GM21786 (cell line): ENCODE measurements around the gene TRUB1.
A peak's percentile ranks its signal among the peaks of the same experiment; 100 is the strongest.
"Not testable (repeated sequence)": the region's sequence is repeated elsewhere in the genome, so short reads cannot be mapped to it uniquely, and the experiment has no call there.

Experiments
- ATAC-seq: cut with Tn5 transposase; IDR thresholded peaks from one replicate; pipeline ENCODE4 v1.9.1; 2021; ENCODE audit not compliant: unreplicated experiment

Gene TRUB1

GRCh38 chr10:114937962-114938855, at the start of gene TRUB1:
Gene TRUB1, plus strand, starts transcription at chr10:114938195. Its CDS starts 59 bp downstream, at chr10:114938254.
- ATAC-seq: peak; percentile 100

DNA sequence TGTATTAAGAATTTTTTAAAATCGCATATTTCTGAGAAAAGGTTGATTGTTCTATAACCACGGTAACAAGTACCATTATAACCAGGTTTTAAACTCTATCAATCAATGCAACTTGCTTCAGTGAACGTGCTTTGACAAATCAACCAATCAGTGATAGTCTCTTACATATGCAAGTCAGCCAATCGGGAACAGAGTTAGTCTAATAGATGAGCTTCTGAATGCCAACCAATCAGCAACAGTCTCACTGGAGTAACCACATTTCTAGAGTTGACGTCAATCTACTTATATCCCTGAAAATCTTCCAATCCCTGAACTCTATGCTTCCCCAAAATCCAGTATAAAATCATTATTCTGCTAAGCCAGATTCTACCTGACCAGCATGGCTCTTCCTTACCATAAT, 44.7 kb upstream of the TRUB1 start:
- no peak for ATAC-seq

DNA sequence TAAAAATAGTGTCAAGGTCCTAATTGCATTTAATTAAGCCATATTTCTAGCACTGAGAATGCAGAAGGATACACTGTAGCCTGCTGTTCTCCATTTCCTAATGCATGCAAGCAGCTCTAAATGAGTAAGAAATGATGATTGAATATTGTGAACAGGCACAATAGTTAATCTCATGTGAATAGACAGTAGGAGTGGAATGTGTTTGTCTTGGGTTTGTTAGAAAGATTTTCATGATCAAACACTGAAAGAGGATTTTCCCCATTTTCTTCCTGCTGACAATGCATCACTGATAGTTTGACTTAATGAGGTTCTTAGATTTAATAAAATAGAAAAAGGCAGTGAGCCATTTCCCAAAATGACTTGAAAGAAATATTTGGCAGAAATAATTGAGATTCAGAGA, 43.1 kb upstream of the TRUB1 start:
- ATAC-seq: no peak

DNA sequence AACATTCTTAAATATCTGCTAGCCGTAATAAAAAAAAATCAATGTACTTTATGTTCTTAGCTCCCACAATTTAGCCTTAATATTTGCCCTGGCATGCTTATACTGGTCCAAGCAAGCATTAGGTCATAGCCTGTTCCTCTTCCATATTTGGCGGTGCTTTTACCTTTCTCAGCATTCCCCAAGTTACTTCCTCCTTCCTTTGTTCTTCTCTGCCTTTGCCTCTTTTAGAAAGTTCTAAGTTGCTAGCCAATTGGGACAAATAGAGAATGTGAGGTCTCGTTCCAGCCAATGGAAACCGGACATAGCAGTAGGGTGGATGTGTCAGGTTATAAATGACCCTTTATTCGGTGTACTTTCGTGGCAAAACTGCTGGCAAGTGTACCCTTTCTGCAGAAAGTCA, 41.0 kb upstream of the TRUB1 start:
- ATAC-seq: not testable (repeated sequence)

DNA sequence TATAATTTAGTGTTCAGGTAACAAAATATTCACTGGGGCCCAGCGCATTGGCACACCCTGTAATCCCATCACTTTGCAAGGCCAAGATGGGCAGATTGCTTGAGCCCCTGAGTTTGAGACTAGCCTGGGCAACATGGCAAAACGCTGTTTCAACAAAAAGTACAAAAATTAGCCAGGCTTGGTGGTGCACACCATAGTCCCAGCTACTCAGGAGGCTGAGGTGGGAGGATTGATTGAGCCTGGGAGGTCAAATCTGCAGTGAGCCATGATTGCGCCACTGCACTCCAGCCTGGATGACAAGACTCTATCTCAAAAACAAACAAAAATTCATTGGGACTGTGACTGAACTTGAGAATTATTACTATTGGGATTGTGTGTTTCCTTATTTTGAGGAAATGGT, 40.4 kb upstream of the TRUB1 start:
- ATAC-seq: no peak

DNA sequence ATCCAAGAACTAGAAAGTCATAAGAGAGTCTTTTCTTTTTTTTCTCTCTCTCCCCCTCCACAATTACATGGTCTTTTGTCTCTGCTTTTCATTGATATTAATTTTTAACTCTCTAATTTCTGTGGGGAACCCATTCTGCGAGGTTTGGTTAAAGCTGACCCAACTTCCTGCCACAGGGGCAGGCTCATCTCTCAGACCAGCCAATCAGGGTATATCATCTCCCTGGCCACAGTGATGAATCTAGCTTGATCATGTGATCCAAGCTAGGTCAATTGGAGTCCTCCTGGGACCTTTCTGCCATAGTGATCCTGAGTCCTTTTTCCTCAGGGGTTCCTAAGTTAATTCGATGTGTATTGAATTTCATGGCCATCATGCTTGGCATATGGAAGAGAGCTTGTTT, 38.0 kb upstream of the TRUB1 start:
- no peak for ATAC-seq

DNA sequence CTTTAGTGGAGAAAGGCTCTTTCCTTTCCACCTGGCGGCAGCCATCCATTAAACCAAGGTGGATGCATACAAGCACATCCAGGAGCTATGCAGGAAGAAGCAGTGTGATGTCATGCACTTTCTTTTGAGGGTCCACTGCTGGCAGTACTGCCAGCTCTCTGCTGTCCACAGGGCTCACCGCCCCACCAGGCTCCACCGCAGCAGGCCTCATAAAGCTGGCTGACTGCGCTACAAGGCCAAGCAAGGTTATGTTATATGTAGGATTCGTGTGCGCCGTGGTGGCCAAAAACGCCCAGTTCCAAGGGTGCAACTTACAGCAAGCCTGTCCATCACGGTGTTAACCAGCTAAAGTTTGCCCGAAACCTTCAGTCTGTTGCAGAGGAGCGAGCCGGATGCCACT, 37.3 kb upstream of the TRUB1 start:
- ATAC-seq: no peak

DNA sequence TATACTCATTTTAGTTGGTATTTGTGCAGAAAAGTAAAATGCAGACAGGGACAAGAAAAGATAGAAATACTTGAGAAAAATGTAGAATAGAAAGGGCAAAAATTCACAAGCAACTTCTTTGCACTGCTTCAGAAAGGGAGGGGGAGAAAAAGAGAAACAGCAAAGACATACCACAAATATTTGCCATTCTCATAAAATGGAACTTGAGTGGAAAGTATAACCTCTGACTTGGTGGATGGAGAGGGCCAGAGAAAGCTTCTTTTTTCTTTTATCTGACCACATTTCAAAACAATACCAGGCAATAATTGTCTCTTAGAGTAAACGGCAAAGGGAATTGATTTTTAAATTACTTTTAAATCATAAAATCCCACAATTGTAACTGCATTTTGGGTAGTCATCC, 35.8 kb upstream of the TRUB1 start:
- no peak for ATAC-seq

GRCh38 chr10:114905450-114905849, 32.5 kb upstream of the TRUB1 start:
- no peak for ATAC-seq

DNA sequence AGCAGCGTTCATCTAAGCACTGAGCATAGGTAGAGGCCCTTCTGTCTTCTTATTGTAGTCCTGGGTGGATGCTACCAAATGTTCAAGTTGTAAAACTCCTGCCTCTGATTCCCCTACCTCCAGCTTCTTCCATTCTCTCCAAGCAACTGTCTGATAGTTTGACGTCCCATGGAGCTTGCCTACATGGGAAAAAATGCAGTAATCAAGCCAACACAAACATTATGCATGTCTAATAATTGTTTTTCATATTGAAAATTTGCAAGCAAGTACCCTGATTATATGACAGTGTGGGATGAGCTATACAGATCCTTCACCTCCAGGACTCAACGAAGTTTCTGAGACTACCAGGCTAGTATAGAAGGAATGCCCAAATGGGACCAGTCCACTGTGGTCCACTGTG, 31.0 kb upstream of the TRUB1 start:
- no peak for ATAC-seq

DNA sequence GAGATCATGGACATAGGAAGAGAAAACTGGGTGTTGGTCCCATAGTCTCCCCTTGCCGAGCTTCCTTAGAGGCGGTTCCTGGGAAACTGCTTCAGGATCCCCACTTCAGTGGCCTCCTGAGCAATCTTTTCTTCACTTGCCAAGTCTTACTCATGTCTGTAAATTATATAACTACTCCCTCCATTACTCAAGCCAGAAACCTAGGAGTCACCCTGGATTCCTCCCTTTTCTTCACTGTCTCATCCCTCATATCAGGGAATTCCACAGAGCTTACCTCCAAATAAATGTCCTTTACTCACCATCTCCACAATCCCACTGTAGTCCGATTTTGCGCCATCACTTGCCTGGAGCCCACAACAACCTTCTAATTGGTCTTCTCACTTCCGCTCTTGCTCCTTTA, 29.1 kb upstream of the TRUB1 start:
- ATAC-seq: no peak

- peak; percentile 52 for ATAC-seq
Observed at GRCh38 chr10:114911052-114911711, 26.8 kb upstream of the TRUB1 start.

- no peak for ATAC-seq
Observed at GRCh38 chr10:114911801-114912469, 26.1 kb upstream of the TRUB1 start.

DNA sequence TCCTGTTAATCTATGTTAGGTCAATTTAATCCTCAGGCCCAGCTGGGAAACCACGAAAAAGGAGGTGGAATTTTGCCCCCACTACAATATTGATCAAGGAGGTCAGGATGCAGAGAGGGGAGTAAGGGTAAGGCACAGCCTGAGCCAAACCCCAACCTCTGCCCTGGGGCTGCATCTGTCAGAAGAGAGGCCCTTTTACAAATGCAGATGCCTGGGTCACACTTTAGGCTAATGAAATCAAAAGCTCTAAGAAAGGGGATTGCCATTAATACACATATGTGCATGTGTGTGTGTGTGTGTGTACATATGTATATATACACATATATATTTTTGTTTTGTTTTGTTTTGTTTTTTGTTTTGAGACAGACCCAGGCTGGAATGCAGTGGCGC, 25.5 kb upstream of the TRUB1 start:
- no peak for ATAC-seq

DNA sequence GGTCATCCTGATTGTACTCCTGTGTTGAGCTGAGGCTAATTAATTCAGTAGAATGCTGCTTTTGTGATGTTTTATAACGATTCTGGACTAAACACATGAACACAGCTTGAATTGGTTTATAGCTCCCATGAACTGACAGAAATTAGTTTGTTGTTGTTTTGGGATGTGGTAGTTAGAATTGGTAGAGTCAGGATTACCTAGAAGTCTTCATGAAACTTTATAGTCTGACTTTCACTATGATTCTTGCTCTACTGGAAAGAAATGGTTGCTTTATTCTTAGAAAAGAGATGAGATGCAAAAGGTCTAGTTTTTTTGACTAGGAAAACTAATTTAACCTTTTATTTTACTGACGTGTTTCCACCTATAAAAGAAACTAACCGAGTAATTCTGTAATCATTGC, 23.4 kb upstream of the TRUB1 start:
- ATAC-seq: no peak

DNA sequence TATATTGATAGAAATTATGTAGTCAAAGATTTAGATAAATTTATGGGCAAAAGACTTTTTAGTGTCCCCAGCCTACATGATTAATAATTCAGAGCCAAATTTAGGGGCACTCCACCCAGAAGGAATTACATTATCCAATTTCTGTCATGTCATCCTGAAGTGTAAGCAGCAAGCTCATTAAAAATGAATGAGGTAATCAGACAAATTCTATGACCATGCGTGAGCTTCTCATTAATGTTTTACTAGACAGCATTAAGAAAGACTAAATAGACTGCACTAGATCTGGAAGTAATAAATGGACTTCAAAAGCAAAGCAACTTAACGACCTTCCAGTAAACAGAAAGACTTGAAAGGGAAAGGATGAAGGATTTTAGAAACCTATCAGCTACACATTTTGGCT, 22.7 kb upstream of the TRUB1 start:
- ATAC-seq: no peak

DNA sequence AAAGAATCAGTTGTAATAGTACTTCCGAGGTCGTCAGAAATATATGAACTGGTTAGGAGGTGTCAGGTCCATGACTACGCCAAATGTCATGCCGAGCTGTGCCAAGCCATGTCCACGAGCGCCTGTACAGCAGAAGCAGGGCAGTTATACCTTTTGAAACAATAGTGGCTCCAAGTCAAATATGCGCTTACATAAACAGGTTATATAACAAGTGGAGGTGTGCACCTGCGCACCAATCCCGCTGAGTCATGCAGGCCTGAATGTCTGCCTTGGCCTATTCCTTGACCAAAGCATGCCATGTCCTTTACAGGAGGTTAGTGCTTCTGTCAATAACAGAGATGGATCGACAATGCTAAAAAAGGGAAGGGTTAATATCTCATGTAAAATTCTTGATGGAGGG, 21.3 kb upstream of the TRUB1 start:
- no peak for ATAC-seq

DNA sequence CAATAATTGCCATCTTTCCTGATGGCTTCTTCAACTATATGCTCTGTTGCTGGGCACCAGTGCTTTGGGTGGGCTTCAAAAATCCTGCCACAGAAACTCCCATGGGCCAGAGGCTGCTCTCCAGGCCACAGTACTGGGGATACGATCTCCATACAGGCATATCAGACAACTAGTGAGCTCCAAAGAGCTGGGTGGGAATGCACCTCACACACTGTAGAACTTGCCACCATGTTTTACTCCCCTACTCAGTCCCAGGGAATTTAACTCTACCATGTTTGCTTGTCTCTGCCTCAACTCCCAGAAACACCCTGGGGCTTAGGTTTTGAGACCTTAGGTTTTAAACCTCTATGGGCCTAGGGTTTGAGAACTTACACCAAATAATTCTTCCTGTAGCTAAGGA, 20.5 kb upstream of the TRUB1 start:
- ATAC-seq: no peak

GRCh38 chr10:114917927-114918672, 19.9 kb upstream of the TRUB1 start:
- ATAC-seq: no peak

DNA sequence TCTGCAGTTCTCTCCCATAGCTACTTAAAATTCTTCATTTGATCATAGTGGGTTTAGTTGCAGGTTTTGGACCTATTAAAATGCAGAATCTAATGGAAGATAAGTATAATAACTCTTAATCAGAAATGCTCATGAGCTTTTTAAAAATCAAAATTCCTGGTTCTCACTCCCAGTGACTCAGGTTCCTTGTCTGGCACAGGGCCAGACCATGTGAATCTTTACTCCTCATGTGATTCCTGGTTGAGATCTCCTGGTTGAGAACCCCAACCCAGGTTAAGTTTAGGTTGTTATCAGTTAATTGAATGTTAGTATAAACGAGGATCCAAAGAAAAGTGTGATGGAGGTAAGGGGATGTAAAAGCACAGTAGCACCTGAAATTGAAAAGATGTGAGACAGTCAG, 17.5 kb upstream of the TRUB1 start:
- ATAC-seq: no peak

DNA sequence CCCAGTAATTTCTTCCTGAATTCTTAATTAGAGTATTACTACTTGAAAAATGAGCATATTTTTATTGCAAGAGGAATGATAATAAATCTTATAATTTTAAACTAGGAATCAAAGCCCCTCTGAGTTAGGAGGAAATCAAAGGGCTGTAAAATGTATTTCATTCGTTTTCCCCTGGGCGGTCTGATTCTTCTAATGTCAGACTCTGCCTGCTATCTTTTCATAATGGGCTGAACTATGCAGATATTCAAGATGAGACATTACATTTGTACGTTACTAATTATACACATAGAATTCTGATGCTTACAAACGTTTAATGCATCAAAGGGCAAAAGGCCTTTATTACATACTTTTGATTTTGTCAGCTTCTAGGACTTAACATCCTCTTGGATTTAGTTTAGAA, 16.0 kb upstream of the TRUB1 start:
- no peak for ATAC-seq
